Hepatocyte (in vitro differentiated cells): ENCODE measurements around the gene NXN. TPM values are rescaled to one million over a fixed set of nuclear protein-coding genes. Genes with fewer than 3 reads are reported as not detected.

ENCODE experiments used
- DNase-seq: peaks from one replicate; pipeline ENCODE4 v3.0.0-alpha.2; 2016; ENCODE audit warnings: low spot score
- H2AFZ ChIP-seq: fragments of 200-600 bp; sonication (generic); 2 replicates; pipeline ENCODE4 v1.6.0; 2016; ENCODE audit warnings: antibody characterized with exemption, mild to moderate bottlenecking
- H3K27ac ChIP-seq: fragments of 200-600 bp; sonication (generic); 2 replicates; pipeline ENCODE4 v1.5.1; 2016; ENCODE audit warnings: mild to moderate bottlenecking
- H3K27me3 ChIP-seq: fragments of 200-600 bp; sonication (generic); 2 replicates; pipeline ENCODE4 v1.6.1; 2016
- H3K36me3 ChIP-seq: fragments of 200-600 bp; sonication (generic); replicated peaks from 2 replicates; pipeline ENCODE4 v1.5.1; 2016; ENCODE audit warnings: low read depth; ENCODE audit not compliant: insufficient read depth
- H3K4me1 ChIP-seq: fragments of 200-600 bp; sonication (generic); 2 replicates; pipeline ENCODE4 v1.5.1; 2016; ENCODE audit warnings: mild to moderate bottlenecking, moderate library complexity; ENCODE audit not compliant: insufficient read depth
- H3K4me2 ChIP-seq: fragments of 200-600 bp; sonication (generic); 2 replicates; pipeline ENCODE4 v1.6.0; 2016
- H3K4me3 ChIP-seq: fragments of 200-600 bp; sonication (generic); 2 replicates; pipeline ENCODE4 v1.5.1; 2016; ENCODE audit warnings: mild to moderate bottlenecking
- H3K79me2 ChIP-seq: fragments of 200-600 bp; sonication (generic); 2 replicates; pipeline ENCODE4 v1.6.0; 2017; ENCODE audit warnings: mild to moderate bottlenecking
- H3K9me2 ChIP-seq: fragments of 200-600 bp; sonication (generic); replicated peaks from 2 replicates; pipeline ENCODE4 v1.6.0; 2017; ENCODE audit warnings: mild to moderate bottlenecking; ENCODE audit not compliant: insufficient read depth
- H3K9me3 ChIP-seq: fragments of 200-600 bp; sonication (generic); 2 replicates; pipeline ENCODE4 v1.5.1; 2016; ENCODE audit warnings: low read depth, mild to moderate bottlenecking
- H4K20me1 ChIP-seq: fragments of 200-600 bp; sonication (generic); 2 replicates; pipeline ENCODE4 v1.6.0; 2016; ENCODE audit warnings: mild to moderate bottlenecking; ENCODE audit not compliant: insufficient read depth, poor library complexity, severe bottlenecking
- EZH2 ChIP-seq: fragments of 200-600 bp; sonication (generic); IDR thresholded peaks from 2 replicates; pipeline ENCODE4 v1.6.1; 2016; ENCODE audit warnings: antibody characterized with exemption, mild to moderate bottlenecking, borderline replicate concordance
- EZH2phosphoT487 ChIP-seq: fragments of 200-600 bp; sonication (generic); IDR thresholded peaks from one replicate; pipeline ENCODE4 v1.6.1; 2018; ENCODE audit warnings: antibody characterized with exemption, mild to moderate bottlenecking, low read depth, moderate library complexity; ENCODE audit not compliant: unreplicated experiment, severe bottlenecking
- WGBS: methylation state at CpG from one replicate; pipeline ENCODE4 v1.1.6; 2016; ENCODE audit warnings: low lambda C conversion rate; ENCODE audit errors: missing lambda C conversion rate; 5-methylcytosine and 5-hydroxymethylcytosine counted together
- polyA plus RNA-seq: library from polyadenylated mRNA; unstranded; fragments of >200 nt; fragmentation: Nextera tagmentation; extraction: Ambion mirVana; gene quantifications from 2 replicates; pipeline ENCODE4 v1.2.1, GENCODE V29; 2016
- total RNA-seq: library from RNA; depleted of rRNA; stranded (reverse); fragments of >200 nt; gene quantifications from 2 replicates; pipeline ENCODE4 v1.2.3, GENCODE V29; 2014
- TF ChIP-seq, protein P1 (sequence below): fragments of 200-600 bp; sonication (generic); IDR thresholded peaks from 2 replicates; pipeline ENCODE4 v1.5.1; 2016; ENCODE audit warnings: antibody characterized with exemption, mild to moderate bottlenecking; ENCODE audit not compliant: poor library complexity

The NXN gene
- total and polyA plus RNA-seq, 2 experiments from 2014 or later = 55.0 to 74.1 TPM

DNA sequence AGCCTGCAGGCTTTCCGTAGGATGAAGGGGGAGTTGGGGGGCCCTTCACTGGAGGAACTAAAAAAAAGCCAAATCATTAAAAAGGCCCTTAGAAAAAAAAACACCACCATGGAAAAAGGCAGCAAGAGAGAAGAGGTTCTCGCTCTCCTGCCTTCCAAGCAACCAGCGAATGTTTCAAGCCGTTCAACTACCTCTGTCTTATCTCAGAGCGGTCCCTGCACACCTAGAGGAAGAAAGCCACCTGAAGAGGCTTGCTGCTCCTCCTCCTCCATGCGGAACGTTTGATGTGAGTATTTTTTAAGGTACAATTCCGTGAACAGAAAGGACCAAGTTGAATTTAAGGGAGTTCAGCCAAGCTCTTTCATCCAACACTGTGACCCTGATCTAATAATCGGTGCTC, 9.2 kb downstream of the NXN start:
- no peak for DNase-seq
- Histone ChIP-seq H3K27ac (peak overlapping the region; percentile 92), H3K27me3 (no peaks in the 10 kb centered on the region), H4K20me1 (peaks cover 7% of the 10 kb centered on the region), H3K79me2 (peaks cover 97% of the 10 kb centered on the region), H3K4me3 (no peak overlapping the region), H3K36me3 (no peaks in the 10 kb centered on the region), H3K4me2 (peak overlapping the region; percentile 77), H3K9me3 (no peaks in the 10 kb centered on the region), H3K9me2 (no peaks in the 10 kb centered on the region), H2AFZ (no peak overlapping the region), H3K4me1 (peaks cover 39% of the 10 kb centered on the region)
- TF ChIP-seq EZH2 = no peak
- TF ChIP-seq, protein P1, sequence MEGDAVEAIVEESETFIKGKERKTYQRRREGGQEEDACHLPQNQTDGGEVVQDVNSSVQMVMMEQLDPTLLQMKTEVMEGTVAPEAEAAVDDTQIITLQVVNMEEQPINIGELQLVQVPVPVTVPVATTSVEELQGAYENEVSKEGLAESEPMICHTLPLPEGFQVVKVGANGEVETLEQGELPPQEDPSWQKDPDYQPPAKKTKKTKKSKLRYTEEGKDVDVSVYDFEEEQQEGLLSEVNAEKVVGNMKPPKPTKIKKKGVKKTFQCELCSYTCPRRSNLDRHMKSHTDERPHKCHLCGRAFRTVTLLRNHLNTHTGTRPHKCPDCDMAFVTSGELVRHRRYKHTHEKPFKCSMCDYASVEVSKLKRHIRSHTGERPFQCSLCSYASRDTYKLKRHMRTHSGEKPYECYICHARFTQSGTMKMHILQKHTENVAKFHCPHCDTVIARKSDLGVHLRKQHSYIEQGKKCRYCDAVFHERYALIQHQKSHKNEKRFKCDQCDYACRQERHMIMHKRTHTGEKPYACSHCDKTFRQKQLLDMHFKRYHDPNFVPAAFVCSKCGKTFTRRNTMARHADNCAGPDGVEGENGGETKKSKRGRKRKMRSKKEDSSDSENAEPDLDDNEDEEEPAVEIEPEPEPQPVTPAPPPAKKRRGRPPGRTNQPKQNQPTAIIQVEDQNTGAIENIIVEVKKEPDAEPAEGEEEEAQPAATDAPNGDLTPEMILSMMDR = no peak
- no peak for TF ChIP-seq EZH2phosphoT487
- 48% methylated on average over 9 of the region's 9 CpGs for WGBS

DNA sequence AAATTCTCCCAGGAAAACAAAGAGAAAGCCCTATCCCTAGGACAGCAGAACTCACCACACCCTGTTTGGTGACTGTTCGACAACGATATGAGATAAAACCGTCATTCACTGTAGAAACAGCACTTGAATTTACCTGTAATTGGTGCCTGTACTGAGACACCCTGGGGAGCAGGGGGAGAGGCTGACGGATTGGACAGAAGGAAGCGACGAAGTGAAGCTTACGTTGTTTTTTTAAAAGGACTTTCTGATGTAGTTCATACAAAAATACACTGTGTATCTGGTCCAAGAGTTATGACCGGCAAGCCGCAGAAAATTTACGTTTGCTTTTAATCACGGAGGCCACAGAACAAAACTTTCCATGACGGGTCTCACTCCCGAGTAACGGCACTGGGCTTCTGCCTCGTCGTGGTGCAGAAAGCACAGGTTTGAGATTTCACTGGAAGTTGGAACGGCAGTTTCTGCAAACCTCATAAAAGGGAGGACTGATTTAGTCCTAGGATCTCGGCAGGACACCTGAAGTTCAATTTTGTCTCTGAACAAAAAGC, 9.7 kb downstream of the NXN start:
- H3K79me2 ChIP-seq = peaks cover 95% of the 10 kb centered on the region
- no peaks in the 10 kb centered on the region for H3K27me3 ChIP-seq
- H3K4me3 ChIP-seq = peak overlapping the region; percentile 16
- DNase-seq = peak; percentile 60
- peak overlapping the region; percentile 77 for H3K4me2 ChIP-seq
- no peaks in the 10 kb centered on the region for H3K9me3 ChIP-seq
- peak overlapping the region; percentile 92 for H3K27ac ChIP-seq
- H2AFZ ChIP-seq = no peak overlapping the region
- TF ChIP-seq EZH2phosphoT487 (no peak), EZH2 (no peak)
- TF ChIP-seq, protein P1 = no peak
- peaks cover 37% of the 10 kb centered on the region for H3K4me1 ChIP-seq
- H4K20me1 ChIP-seq = peaks cover 2% of the 10 kb centered on the region
- no peaks in the 10 kb centered on the region for H3K36me3 ChIP-seq
- 15% methylated on average over 18 of the region's 18 CpGs for WGBS
- H3K9me2 ChIP-seq = no peaks in the 10 kb centered on the region

DNA sequence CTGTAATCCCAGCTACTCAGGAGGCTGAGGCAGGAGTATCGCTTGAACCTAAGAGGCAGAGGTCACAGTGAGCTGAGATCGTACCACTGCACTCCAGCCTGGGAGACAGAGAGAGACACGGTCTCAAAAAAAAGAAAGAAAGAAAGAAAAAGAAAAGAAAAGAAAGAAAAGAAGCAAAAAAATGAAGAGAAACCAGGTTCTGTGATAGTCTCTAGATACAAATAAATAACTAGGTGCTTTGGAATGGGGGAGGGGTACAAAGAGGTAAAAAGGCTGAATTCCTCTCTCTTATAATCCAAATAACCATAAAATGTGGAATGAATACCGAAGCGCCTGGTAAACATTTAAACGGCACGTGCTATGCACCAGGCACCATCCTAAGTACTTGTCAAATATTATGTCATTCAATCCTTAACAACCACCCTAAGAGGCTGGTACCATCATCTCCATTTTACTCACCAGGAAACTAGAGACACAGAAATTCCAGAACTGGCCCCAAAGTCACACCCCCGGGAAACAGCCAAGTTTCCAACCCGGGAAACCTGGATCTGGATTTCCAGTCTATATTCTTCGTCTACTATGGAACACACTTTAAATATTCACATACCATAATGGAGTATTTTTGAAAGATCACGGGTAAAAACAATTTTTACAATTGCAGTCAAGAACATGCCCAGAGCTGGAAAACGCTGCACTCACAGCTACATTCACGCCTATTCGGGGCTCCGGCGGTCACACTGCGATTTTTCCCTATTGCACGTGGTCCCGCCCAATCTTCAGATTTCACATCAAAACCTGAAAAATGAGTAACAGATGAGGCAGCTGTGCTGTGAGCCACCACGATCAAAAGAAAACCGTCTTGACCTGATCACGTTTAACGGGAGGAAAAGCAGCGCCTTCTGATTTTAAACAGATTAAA, 10.5 kb downstream of the NXN start:
- Histone ChIP-seq H3K4me1 (peaks cover 44% of the 10 kb centered on the region), H3K4me2 (peak overlapping the region; percentile 77), H3K9me2 (no peaks in the 10 kb centered on the region), H4K20me1 (no peaks in the 10 kb centered on the region), H3K36me3 (no peaks in the 10 kb centered on the region), H3K27ac (peak overlapping the region; percentile 92), H3K79me2 (peaks cover 95% of the 10 kb centered on the region), H3K27me3 (no peaks in the 10 kb centered on the region), H3K9me3 (no peaks in the 10 kb centered on the region), H3K4me3 (peak overlapping the region; percentile 16), H2AFZ (no peak overlapping the region)
- TF ChIP-seq, protein P1 = no peak
- TF ChIP-seq EZH2phosphoT487 = no peak
- TF ChIP-seq EZH2 = no peak
- peak; percentile 65 for DNase-seq
- 52% methylated on average over 24 of the region's 24 CpGs for WGBS
